ENCODE results near the gene MAFG. TPM values are rescaled to one million over a fixed set of nuclear protein-coding genes. Genes with fewer than 3 reads are reported as not detected.

Gene MAFG
- total RNA-seq, 1 donor from 2014 or later: 35.8 TPM

- peak overlapping the region; percentile 88 for H3K9ac ChIP-seq (ENCODE audit: low read length)
- H3K27me3 ChIP-seq (ENCODE audit: insufficient read depth, low read length): no peaks in the 10 kb centered on the region
- peaks cover 34% of the 10 kb centered on the region for H3K79me2 ChIP-seq (ENCODE audit: insufficient read depth, low read length)
- H3K4me3 ChIP-seq (ENCODE audit: insufficient read depth, low read depth, low read length): peak overlapping the region; percentile 60
- H3K4me1 ChIP-seq (ENCODE audit: insufficient read depth, low read length): peaks cover 25% of the 10 kb centered on the region
- no peaks in the 10 kb centered on the region for H3K27me3 Mint-ChIP-seq (ENCODE audit: low read depth, unreplicated experiment)
- no peak overlapping the region for H3K27ac ChIP-seq (ENCODE audit: low read depth, low read length)
- no peaks in the 10 kb centered on the region for H3K9me3 ChIP-seq (ENCODE audit: insufficient read depth, low read depth, low read length)
- peak overlapping the region; percentile 76 for H3K4me3 Mint-ChIP-seq (ENCODE audit: unreplicated experiment)
- H3K36me3 Mint-ChIP-seq (ENCODE audit: low read depth, unreplicated experiment): peaks cover 6% of the 10 kb centered on the region
- DNase-seq (ENCODE audit: low read depth) (no peak), FAIRE-seq (no peak)
- no peaks in the 10 kb centered on the region for H3K9me3 Mint-ChIP-seq (ENCODE audit: unreplicated experiment)
- H2AFZ ChIP-seq (ENCODE audit: low read depth, low read length): peak overlapping the region; percentile 77
- peaks cover 56% of the 10 kb centered on the region for H4K20me1 ChIP-seq (ENCODE audit: insufficient read depth, low read length)
- H3K36me3 ChIP-seq (ENCODE audit: insufficient read depth, low read length): no peaks in the 10 kb centered on the region
- peak; percentile 36 for TF ChIP-seq EZH2 (IDR thresholded peaks at IDR 0.05; ENCODE audit: insufficient read depth, low read length)
- TF ChIP-seq CTCF (IDR thresholded peaks at IDR 0.05; ENCODE audit: insufficient read depth, low read depth, low read length): no peak
- H3K27ac Mint-ChIP-seq (ENCODE audit: unreplicated experiment): peak overlapping the region; percentile 69
- peak overlapping the region; percentile 83 for H3K4me2 ChIP-seq (ENCODE audit: low read length)
- H3K4me1 Mint-ChIP-seq (ENCODE audit: low read depth, unreplicated experiment): peaks cover 14% of the 10 kb centered on the region
Measured at GRCh38 chr17:81928544-81929252, 1.2 kb upstream of the MAFG start.

DNA sequence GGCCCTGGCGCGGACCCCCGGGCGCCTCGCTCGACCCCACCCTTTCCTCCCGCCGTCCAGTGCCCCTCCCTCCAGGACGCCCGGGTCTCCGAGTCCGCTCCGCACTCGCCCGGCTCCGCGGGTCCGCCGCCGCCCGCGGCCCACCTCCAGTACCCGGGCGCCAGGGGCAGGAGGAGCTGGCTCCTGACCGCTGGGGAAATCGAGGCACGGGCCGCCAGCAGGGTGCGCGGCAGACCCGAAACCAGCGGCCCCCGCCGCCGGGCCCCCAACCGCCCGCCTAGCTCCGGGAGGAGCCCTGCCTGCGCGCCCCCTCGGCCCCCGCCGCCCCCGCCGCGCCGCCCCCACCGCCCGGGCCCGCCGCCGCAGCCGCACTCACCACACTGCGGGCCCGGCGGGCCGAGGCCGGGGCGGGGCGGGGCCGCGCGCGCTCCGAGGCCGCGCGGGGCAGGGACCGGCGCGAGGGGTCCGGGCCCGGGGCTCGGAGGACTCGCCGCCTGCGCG lies 333 bp downstream of the MAFG start:
- Mint-ChIP-seq H3K27ac (ENCODE audit: unreplicated experiment) (no peak overlapping the region), H3K4me3 (ENCODE audit: unreplicated experiment) (no peak overlapping the region), H3K27me3 (ENCODE audit: low read depth, unreplicated experiment) (no peaks in the 10 kb centered on the region), H3K9me3 (ENCODE audit: unreplicated experiment) (no peaks in the 10 kb centered on the region), H3K36me3 (ENCODE audit: low read depth, unreplicated experiment) (no peaks in the 10 kb centered on the region), H3K4me1 (ENCODE audit: low read depth, unreplicated experiment) (peaks cover 14% of the 10 kb centered on the region)
- DNase-seq (ENCODE audit: low read depth) (no peak), FAIRE-seq (no peak)
- peaks cover 49% of the 10 kb centered on the region for H3K79me2 ChIP-seq (ENCODE audit: insufficient read depth, low read length)
- H3K4me3 ChIP-seq (ENCODE audit: insufficient read depth, low read depth, low read length): peak overlapping the region; percentile 66
- TF ChIP-seq CTCF (IDR thresholded peaks at IDR 0.05; ENCODE audit: insufficient read depth, low read depth, low read length) (no peak), EZH2 (IDR thresholded peaks at IDR 0.05; ENCODE audit: insufficient read depth, low read length) (no peak)
- peak overlapping the region; percentile 87 for H3K27ac ChIP-seq (ENCODE audit: low read depth, low read length)
- H3K4me1 ChIP-seq (ENCODE audit: insufficient read depth, low read length): peaks cover 32% of the 10 kb centered on the region
- no peaks in the 10 kb centered on the region for H3K9me3 ChIP-seq (ENCODE audit: insufficient read depth, low read depth, low read length)
- H3K36me3 ChIP-seq (ENCODE audit: insufficient read depth, low read length): no peaks in the 10 kb centered on the region
- no peak overlapping the region for H2AFZ ChIP-seq (ENCODE audit: low read depth, low read length)
- H3K9ac ChIP-seq (ENCODE audit: low read length): peak overlapping the region; percentile 88
- H3K27me3 ChIP-seq (ENCODE audit: insufficient read depth, low read length): no peaks in the 10 kb centered on the region
- H3K4me2 ChIP-seq (ENCODE audit: low read length): peak overlapping the region; percentile 94
- peaks cover 57% of the 10 kb centered on the region for H4K20me1 ChIP-seq (ENCODE audit: insufficient read depth, low read length)

Data from astrocyte (in vitro differentiated cells and primary cell).